PC-3 (cell line): ENCODE data around the gene BBLN. TPM values are rescaled to one million over a fixed set of nuclear protein-coding genes. Genes with fewer than 3 reads are reported as not detected.

Experiments
- ATAC-seq: fragments of 200-7000 bp; cut with Tn5 transposase; 2 replicates; pipeline ENCODE4 v1.9.1; 2020; ENCODE audit warnings: mild to moderate bottlenecking, moderate library complexity
- BruUV-seq: library from RNA; stranded (reverse); fragments of 400-500 nt; replicated peaks from 2 replicates; lab custom pipeline; 2021; lab: Mats Ljungman, UMichigan
- CTCF ChIA-PET: fragments of 300-600 bp; sonication (Branson Sonifier 250); formaldehyde crosslinking; loops from one replicate; lab custom pipeline; 2022; ENCODE audit warnings: antibody characterized with exemption; lab: Charles Lee
- POLR2A ChIA-PET: fragments of 300-600 bp; sonication (Branson Sonifier 250); formaldehyde crosslinking; loops from one replicate; lab custom pipeline; 2022; ENCODE audit warnings: antibody characterized with exemption; ENCODE audit not compliant: unreplicated experiment; lab: Charles Lee
- DNase-seq: peaks from one replicate; pipeline ENCODE4 v3.0.0-alpha.2; 2015
- H2AFZ ChIP-seq: fragments of 300-600 bp; sonication (generic); 2 replicates; pipeline ENCODE4 v1.6.0; 2016; ENCODE audit warnings: antibody characterized with exemption, low read length
- H3F3A ChIP-seq: fragments of 300-600 bp; sonication (generic); one replicate; pipeline ENCODE4 v1.6.0; 2017; ENCODE audit warnings: antibody characterized with exemption, low read length, control low read depth, mild to moderate bottlenecking; ENCODE audit not compliant: unreplicated experiment
- H3K27ac ChIP-seq: fragments of 300-600 bp; sonication (generic); 2 replicates; pipeline ENCODE4 v1.5.1; 2016; ENCODE audit warnings: mild to moderate bottlenecking, low read length
- H3K27me3 ChIP-seq: fragments of 300-600 bp; sonication (generic); 2 replicates; pipeline ENCODE4 v1.6.1; 2016; ENCODE audit warnings: low read length, mixed read lengths
- H3K36me3 ChIP-seq: fragments of 300-600 bp; sonication (generic); 2 replicates; pipeline ENCODE4 v1.6.1; 2016; ENCODE audit warnings: low read depth, mixed run types, low read length, mixed read lengths
- H3K4me1 ChIP-seq: fragments of 300-600 bp; sonication (generic); 2 replicates; pipeline ENCODE4 v1.5.1; 2016; ENCODE audit warnings: low read length; ENCODE audit not compliant: insufficient read depth
- H3K4me2 ChIP-seq: fragments of 300-600 bp; sonication (generic); 2 replicates; pipeline ENCODE4 v1.6.0; 2016; ENCODE audit warnings: low read length
- H3K4me3 ChIP-seq: fragments of 300-600 bp; sonication (generic); 2 replicates; pipeline ENCODE4 v1.5.1; 2016; ENCODE audit warnings: mild to moderate bottlenecking, low read length, mixed read lengths
- H3K79me2 ChIP-seq: fragments of 300-600 bp; sonication (generic); 2 replicates; pipeline ENCODE4 v1.6.1; 2017; ENCODE audit warnings: low read length, mixed read lengths
- H3K9ac ChIP-seq: fragments of 300-600 bp; sonication (generic); 2 replicates; pipeline ENCODE4 v1.6.0; 2016; ENCODE audit warnings: mild to moderate bottlenecking, low read length
- H3K9me2 ChIP-seq: fragments of 300-600 bp; sonication (generic); replicated peaks from 2 replicates; pipeline ENCODE4 v1.6.1; 2016; ENCODE audit warnings: mixed run types, low read length, mixed read lengths
- H3K9me3 ChIP-seq: fragments of 300-600 bp; sonication (generic); 2 replicates; pipeline ENCODE4 v1.6.1; 2016; ENCODE audit warnings: low read length, mixed read lengths
- H4K20me1 ChIP-seq: fragments of 300-600 bp; sonication (generic); 2 replicates; pipeline ENCODE4 v1.6.1; 2016; ENCODE audit warnings: low read length, mixed read lengths
- CTCF ChIP-seq: fragments of 300-600 bp; sonication (generic); conservative IDR thresholded peaks from 2 replicates; pipeline ENCODE4 v1.5.1; 2017; ENCODE audit warnings: antibody characterized with exemption, low read depth, mild to moderate bottlenecking, low read length
- EZH2 ChIP-seq: fragments of 300-600 bp; sonication (generic); IDR thresholded peaks from one replicate; pipeline ENCODE4 v1.6.1; 2017; ENCODE audit warnings: antibody characterized with exemption, mild to moderate bottlenecking, low read length; ENCODE audit not compliant: unreplicated experiment
- EZH2phosphoT487 ChIP-seq: fragments of 300-600 bp; sonication (generic); IDR thresholded peaks from 2 replicates; pipeline ENCODE4 v1.6.1; 2018; ENCODE audit warnings: mild to moderate bottlenecking, antibody characterized with exemption, low read length, borderline replicate concordance
- intact Hi-C: fragments of 100-400 bp; cut with micrococcal nuclease; formaldehyde crosslinking; loops from 2 replicates; pipeline ENCODE4 v1.9.0; 2023
- total RNA-seq: library from RNA; depleted of rRNA; stranded (reverse); fragments of >200 nt; gene quantifications from 2 replicates; pipeline ENCODE4 v1.2.3, GENCODE V29; 2014

BBLN gene
- total RNA-seq, 1 experiment from 2014 or later = 158 TPM

GRCh38 chr9:128118472-128118857 is 41.6 kb upstream of the BBLN start:
- H3F3A ChIP-seq = no peaks in the 10 kb centered on the region
- H3K9me2 ChIP-seq = no peaks in the 10 kb centered on the region
- H2AFZ ChIP-seq = no peak overlapping the region
- intact Hi-C loops = no loop called here
- ChIA-PET POLR2A (no interaction called here), CTCF (interaction anchor here (1.7 kb wide), 2 partner anchors 19 to 39 kb away, joined by 3 to 7 read pairs; no protein-coding TSS in a partner anchor)
- no peak for TF ChIP-seq EZH2phosphoT487
- no peak for TF ChIP-seq EZH2
- TF ChIP-seq CTCF = no peak
- 0 out of 2 replicates have a peak overlapping the region, but pooled peaks have one; percentile 64 for H3K4me2 ChIP-seq
- H3K27ac ChIP-seq = no peak overlapping the region
- ATAC-seq = no peak; the same call in 1 of the 2 replicates
- H4K20me1 ChIP-seq = no peaks in the 10 kb centered on the region
- H3K79me2 ChIP-seq = no peaks in the 10 kb centered on the region
- DNase-seq = no peak
- no peak overlapping the region for H3K9ac ChIP-seq
- H3K4me3 ChIP-seq = no peak overlapping the region
- H3K36me3 ChIP-seq = peaks cover 3% of the 10 kb centered on the region; the same call in 1 of the 2 replicates
- no TSS peak for BruUV-seq
- H3K4me1 ChIP-seq = peaks cover 6% of the 10 kb centered on the region
- no peaks in the 10 kb centered on the region for H3K9me3 ChIP-seq
- no peaks in the 10 kb centered on the region for H3K27me3 ChIP-seq

GRCh38 chr9:128118971-128119665 is 40.9 kb upstream of the BBLN start:
- Histone ChIP-seq H3K9me2 (no peaks in the 10 kb centered on the region), H3K27me3 (no peaks in the 10 kb centered on the region), H3K4me1 (peaks cover 6% of the 10 kb centered on the region), H2AFZ (no peak overlapping the region), H3F3A (no peaks in the 10 kb centered on the region), H3K9me3 (no peaks in the 10 kb centered on the region), H3K4me3 (no peak overlapping the region), H3K79me2 (no peaks in the 10 kb centered on the region), H3K9ac (no peak overlapping the region), H4K20me1 (no peaks in the 10 kb centered on the region), H3K27ac (no peak overlapping the region), H3K4me2 (no peak overlapping the region), H3K36me3 (peaks cover 3% of the 10 kb centered on the region; the same call in 1 of the 2 replicates)
- ChIA-PET POLR2A (no interaction called here), CTCF (no interaction called here)
- BruUV-seq = no TSS peak
- intact Hi-C loops = no loop called here
- TF ChIP-seq CTCF = no peak
- no peak for TF ChIP-seq EZH2phosphoT487
- TF ChIP-seq EZH2 = no peak
- ATAC-seq (no peak; the same call in 1 of the 2 replicates), DNase-seq (no peak)

DNA sequence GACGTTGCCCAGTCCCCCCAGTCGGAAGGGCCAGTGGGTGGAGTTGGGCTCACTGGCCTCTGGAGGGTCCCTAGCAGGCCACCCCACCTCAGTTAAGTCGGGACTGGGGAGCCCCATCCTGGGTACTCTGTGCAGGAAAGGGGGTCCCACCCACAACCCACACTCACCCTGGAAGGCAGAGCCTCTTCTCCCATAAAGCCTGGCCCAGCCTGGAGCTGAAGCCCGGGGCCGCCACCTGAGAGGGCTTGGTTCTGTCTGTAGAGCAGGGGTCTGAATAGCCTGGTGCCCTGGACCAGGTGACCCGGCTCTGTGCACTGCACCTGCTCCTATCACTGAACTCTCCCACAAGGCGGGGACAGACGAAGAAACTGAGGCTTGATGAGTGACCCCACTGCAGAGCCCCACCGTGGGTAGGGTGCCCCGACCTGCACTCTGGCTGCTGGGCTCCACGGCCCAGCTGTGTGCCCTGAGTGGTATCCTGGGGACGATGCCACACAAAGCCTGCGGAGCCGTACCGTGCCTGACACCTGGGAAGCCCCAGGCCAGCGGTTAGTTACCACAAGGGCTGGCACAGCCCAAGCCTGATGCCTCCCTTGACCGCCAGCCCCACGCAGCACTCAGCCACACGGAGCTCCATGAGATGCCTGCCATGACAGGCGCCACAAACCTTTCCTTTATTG is 39.9 kb upstream of the BBLN start:
- intact Hi-C loops = no loop called here

More for the DNA sequence above, 39.9 kb upstream of the BBLN start:
- TF ChIP-seq CTCF = no peak
- no peak for TF ChIP-seq EZH2phosphoT487
- TF ChIP-seq EZH2 = no peak
- DNase-seq (no peak), ATAC-seq (no peak)
- POLR2A ChIA-PET = no interaction called here
- Histone ChIP-seq H3K4me1 (peaks cover 6% of the 10 kb centered on the region), H3F3A (no peaks in the 10 kb centered on the region), H3K79me2 (peaks cover 7% of the 10 kb centered on the region; the same call in 1 of the 2 replicates), H3K36me3 (peaks cover 11% of the 10 kb centered on the region), H3K9me3 (no peaks in the 10 kb centered on the region), H3K9me2 (no peaks in the 10 kb centered on the region), H3K4me3 (no peak overlapping the region), H3K27me3 (no peaks in the 10 kb centered on the region), H3K9ac (no peak overlapping the region), H3K4me2 (no peak overlapping the region), H4K20me1 (no peaks in the 10 kb centered on the region), H2AFZ (no peak overlapping the region), H3K27ac (no peak overlapping the region)
- CTCF ChIA-PET = no interaction called here
- BruUV-seq = no TSS peak
